Retina (tissue), 1 donor: ENCODE results near the gene ERN1.
"Not testable (repeated sequence)": the region's sequence is repeated elsewhere in the genome, so short reads cannot be mapped to it uniquely, and the experiment has no call there.

Source experiments
- DNase-seq: peaks from one replicate; pipeline ENCODE4 v3.0.0-alpha.2; 2016

Gene ERN1

DNA sequence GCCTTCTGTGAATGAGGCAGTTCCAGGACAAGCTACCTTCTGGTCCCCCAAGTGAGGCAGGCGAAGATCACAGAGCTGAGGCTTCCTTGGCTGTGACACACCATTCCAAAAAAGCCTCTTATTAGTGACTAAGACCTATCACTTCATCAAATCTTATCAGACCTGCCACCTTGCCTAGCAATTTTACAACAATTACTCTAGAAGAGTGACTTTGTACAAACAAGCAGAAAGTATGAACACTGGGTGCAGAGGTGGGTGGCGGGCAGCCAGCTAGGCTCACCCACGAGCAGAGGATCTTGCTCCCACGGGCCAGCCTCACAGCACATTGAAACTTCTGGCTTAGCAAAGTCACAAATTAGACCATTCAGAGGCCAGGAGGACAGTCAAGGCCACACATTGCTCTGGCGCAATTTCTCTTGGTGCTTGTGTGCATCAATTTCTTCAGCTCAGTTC lies 107.3 kb downstream of the ERN1 start:
- DNase-seq = no peak

DNA sequence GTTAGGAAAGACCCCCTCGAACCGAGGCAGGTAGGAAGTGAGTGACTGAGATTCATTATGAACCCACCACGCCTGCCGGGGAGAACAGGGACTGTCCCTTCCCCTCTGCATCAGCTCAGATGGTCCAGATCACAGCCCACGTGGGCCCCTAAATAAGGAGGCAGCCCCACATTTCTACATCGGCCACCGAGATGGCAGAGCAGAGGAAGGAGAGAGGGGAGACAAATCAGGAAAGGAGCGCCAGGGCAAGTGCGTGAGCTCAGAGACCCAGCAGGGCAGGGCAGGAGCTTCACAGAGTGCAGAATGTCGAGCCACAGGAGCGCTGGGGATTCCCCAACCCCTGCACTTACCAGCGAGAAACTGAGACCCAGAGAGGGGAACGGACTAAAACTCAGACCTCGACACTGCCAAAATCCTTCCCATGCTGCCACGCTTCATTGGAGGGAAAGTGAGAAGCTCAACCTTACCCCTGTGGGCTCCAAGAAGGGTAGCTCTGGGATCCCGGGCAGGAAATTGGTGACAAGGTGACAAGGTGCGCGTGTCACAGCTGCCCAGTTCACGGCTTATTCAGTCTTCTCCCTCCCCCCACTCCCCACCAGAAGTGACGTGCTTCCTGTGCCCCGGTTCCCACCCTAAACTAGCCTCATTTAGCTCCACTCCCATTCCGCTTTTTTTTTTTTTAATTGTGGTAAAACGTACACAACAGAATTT lies 109.7 kb downstream of the ERN1 start, which contains the start of gene ICAM2:
Gene ICAM2 (minus strand): TSS at position 578 of the 711 bp plus-strand sequence. CDS start 13,942 bp downstream, outside the sequence.
- DNase-seq = no peak

- not testable (repeated sequence) for DNase-seq
Observed at GRCh38 chr17:64019551-64019961, 110.4 kb downstream of the ERN1 start.

GRCh38 chr17:64017381-64017980 lies 112.5 kb downstream of the ERN1 start:
- DNase-seq = no peak

DNA sequence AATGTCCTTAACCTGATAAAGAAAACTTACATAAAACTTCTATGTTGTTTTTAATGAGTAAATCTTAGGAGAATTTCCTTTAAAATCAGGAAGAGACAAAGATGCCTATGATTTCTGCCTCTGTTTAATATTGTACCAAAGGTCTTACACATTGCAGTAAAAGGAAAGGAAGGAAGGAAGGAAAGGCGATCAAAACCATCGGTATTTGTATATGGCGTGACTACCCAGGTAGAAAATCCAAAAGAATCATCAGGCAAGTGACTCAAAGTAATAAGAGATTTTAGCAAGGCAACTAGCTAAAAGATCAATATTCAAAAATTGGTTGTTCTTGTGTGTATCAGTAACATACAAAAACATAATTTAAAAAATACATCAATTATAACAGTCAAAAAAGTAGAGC lies 113.0 kb downstream of the ERN1 start:
- no peak for DNase-seq

- DNase-seq = no peak
Observed at GRCh38 chr17:64016231-64016784, 113.6 kb downstream of the ERN1 start.

DNA sequence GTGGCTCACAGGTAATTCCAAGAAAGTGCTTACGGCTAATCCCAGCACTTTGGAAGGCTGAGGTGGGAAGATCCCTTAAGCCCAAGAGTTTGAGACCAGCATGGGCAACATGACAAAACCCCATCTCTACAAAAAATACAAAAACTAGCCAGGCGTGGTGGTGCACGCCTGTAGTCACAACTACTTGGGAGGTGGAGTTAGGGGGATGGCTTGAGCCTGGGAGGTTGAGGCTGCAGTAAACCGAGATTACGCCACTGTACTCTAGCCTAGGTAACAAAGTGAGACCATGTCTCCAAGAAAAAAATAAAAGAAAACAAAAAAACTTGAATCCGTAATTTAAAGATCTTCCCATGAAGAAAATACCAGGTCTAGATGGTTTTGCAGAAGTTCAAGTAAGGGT lies 114.5 kb downstream of the ERN1 start:
- no peak for DNase-seq

DNA sequence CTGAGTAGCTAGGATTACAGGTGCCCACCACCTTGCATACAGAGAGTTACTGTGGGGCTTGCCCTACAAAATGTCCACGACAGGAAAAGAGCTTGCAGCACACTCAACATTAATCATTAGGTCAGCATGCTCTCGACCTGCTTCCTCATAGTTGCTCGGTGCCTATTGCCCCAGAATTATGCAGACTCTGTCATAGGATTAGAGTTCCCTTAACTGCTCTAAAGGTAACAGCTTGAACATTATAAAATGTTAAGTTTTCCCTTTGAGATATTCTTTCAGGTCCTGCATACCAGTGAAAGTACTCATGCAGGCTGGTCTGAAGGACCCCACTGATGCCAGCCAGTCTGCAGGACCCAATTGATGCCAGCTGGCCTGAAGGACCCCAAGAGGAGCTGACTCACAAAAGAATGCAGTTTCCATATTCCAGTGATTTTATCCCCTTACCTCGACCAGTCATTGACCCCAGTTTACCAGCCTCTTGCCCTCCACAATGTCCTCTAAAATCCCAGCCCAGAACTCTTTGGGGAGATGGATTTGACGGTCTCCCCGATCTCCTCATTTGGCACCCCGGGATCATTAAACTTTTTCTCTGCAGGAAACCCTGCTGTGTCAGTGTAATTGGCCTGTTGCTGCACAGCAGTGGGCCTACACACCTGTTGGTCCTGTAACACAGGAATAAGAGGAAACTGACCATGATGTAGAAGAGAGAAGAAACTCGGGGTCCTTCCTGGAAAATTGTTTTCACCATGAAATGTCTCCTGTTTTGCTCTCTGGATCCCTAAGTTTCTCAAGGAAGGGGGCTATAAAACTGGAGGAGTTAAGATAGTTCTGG lies 120.2 kb downstream of the ERN1 start:
- DNase-seq = no peak

GRCh38 chr17:64008830-64009229 lies 121.1 kb downstream of the ERN1 start:
- no peak for DNase-seq

DNA sequence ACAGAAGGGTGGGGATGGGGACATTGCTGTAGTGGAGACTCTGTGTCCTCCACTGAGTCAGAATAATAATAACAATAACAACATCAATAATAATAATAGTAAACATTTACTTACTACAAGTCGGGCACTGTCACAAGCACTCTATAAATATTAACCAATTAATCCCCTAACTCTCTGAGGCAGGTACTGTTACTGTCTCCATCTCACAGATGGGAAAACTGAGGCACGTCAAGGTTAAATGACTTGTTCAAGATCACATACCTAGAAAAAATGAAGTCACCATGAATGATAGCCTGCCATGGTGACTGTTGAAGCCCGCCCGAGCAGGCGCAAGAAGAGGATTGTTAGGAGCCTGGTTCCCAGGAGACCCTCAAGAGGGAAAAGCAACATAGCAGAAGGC lies 121.6 kb downstream of the ERN1 start:
- no peak for DNase-seq

DNA sequence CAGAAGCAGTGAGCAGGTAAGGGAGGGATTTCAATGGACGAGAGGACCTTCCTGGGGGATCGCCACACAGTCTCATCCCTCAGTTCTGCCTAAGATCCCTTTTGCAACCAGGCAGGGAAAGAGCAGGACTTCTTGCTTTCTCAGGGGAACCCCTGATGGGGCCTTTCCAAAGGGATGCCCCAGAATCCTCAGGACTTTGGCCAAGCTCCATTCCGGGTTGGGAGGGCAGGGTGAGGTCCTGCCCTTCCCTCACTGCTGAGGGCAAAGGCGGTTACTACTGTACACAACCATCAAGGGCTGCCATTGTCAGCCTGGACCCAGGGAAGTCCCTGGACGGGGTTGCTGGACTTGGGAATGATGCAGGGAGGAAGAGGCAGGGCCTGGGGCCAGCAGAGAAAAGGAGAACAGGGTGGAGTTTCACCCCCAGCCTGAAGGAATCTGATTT lies 122.1 kb downstream of the ERN1 start:
- DNase-seq = no peak

DNA sequence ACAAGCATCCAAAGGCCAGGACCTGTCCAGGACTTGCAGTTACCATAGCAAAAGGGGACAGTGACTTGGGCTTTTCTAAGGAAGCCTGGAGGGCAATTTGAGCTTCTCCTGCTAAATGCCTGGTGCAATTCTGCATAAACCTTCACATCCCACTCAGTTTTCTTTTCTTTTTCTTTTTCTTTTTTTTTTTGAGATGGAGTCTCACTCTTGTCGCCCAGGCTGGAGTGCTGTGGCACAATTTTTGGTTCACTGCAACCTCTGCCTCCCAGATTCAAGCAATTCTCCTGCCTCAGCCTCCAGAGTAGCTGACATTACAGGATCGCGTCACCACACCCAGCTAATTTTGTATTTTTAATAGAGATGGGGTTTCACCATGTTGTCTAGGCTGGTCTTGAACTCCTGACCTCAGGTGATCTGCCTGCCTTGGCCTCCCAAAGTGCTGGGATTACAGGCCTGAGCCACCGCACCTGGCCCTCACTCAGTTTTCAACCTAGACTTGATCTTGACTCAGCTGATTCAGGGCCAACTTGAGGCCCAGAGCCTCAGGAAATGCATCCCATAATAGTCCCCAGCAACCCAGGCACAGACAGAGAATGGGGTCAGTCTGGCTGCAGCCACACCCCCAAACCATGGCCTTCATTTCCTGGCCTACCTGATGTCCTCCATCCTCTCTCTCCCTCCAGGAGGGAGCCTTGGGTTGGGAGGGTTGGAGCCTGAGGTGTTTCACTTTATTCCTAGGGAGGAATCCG lies 122.7 kb downstream of the ERN1 start:
- DNase-seq = not testable (repeated sequence)

GRCh38 chr17:64006361-64007088 lies 123.4 kb downstream of the ERN1 start:
- no peak for DNase-seq

DNA sequence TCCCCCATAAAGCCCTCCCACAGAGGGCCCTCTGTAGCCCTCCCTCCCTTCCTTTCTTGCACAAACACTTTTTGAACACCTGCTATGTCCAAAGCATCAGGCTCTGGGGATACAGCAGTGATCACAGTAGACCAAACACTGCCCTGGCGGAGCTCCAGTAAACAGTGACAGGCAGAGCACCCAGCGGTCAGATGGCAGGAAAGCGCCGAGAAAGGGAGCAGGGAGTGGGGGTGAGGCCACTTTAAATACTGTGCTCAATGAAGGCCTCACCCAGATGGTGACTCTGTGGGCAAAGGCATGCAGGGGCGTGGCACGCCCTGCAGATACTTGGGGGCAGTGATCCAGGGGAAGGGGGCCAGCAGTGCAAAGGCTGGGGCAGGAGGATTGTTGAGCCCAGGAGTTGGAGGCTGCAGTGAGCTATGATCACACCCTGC lies 124.2 kb downstream of the ERN1 start:
- no peak for DNase-seq

DNA sequence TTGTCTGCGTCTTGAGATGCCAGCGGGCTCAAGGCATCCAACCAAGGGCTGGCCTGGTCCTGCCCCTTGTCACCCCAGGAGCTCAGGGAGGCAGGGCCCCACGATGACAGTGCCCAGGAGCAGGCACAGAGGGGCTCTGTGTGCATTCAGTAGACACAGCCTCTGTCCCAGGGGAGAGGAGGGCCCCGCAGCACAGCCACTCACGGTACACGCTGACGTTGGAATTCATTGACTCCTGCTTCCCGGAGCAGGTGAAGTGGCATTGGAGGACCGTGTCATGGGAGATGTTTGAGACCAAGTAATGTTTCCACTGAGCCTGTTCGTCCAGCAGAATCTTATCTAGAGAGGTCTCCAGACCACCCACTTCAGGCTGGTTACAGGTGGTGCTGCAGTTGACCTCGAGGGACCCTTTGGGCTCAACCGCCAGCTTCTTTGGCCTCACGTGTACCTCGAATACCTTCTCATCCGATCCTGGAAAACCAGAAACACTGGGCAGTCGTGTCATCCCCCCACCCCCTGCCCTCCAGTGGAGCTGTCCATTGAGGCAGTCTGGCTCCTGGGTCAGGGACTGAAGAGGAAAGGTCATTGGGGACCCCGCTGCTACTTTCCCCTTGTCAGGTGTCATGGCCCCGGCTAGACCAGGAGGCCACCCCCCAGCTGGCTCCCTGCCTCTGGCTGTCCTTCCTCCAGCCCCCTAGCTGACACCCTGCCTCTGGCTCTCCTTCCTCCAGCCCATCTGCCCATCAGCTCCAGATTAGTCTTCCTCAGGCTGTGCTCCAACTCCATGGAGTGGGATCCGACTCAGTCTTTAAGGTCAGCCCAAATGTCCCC lies 124.8 kb downstream of the ERN1 start:
- DNase-seq = no peak

DNA sequence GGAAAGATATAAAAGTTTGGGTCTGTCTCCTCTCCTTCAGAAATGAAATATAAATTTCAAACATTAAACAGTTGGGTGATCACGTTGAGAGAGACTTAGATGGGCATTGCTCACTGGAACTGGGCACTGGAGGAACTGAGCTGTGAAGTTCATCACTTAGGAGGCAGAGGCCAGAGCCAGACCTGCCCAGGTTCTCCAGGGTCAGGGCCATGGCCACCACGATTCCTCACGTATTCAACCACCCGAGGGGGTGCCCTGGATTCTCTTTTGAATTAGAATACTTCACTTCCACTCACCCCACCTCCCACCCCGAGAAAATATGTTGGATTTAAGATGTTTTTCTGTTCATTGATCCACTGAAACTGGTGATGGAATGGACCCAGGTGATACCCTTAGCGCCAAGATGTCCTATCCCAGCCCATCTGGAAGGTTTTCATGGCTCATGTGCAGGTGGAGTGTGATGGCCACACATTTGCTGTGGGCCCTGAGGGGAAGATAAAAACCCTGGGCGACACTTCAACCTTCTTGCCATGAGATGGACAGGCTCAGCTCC lies 125.7 kb downstream of the ERN1 start:
- DNase-seq = no peak

- no peak for DNase-seq
Observed at GRCh38 chr17:64003526-64004121, 126.3 kb downstream of the ERN1 start.

DNA sequence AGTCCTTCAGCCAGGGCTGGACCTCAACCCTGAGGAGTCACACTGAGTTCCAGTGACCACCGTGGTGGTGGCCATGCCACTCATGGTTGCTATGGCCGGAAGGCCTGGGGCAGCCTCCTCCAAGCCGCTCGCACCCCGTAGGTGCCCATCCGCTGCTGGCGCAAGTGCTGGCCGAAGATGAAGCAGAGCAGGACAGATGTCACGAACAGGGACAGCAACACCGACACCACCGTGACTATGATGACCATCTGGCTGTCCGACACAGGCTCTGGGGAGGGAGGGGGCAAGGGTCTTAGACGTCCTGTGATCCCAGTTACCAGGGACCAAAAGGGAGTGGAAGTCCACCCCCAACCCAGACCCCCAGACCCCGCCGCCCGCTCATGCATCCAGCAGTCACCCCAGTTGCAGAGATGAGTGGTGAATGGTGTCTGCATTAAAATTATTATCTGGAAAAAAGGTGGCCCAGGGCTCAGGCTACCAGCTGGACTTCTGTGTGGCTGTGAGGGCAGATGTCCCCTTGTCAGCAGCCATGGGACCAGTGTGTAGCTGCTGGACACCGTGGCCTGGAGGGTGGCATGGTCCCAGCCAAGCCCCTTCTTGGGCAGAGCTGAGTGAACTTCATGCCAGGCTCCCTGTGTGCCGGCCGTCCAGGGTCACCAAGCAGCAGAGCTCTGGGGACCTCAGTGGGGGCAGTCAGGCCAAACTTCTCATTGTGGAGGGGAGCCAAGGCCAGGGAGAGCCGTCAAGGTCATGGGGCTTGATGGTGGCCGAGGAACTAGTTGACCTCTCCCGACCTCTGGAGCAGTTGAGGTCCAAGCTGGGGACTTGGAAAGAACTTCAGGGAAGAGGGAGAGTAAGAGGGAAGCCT lies 127.1 kb downstream of the ERN1 start:
- DNase-seq = no peak
